GM15510 (cell line): Measurements from ENCODE around the gene RPTOR.

Source experiments
- POLR2A ChIP-seq: IDR thresholded peaks from 3 replicates; pipeline ENCODE4 v1.6.1; 2011; ENCODE audit warnings: borderline replicate concordance; ENCODE audit not compliant: insufficient read length; ENCODE audit errors: extremely low read depth

Gene RPTOR

GRCh38 chr17:80869481-80870145 is 325.0 kb downstream of the RPTOR start:
- TF ChIP-seq POLR2A, result no peak

DNA sequence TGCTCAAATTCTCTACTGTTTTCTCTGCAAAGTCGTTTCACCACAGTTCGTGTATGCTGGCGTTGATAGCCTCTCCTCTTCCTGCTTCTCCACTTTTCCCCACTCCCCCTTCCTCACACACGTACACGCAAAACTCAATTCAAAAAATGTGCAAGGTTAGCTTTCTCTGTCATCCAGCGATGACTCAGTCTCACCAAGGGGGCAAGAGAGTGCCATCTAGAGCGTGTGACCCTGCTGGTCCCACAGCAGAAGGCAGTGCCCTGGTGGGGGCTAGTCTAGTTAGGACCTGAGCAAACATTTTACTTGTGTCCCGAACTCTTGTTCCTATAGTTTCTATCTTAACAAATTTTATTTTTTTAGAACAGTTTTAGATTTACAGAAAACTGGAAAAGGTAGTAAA is 325.8 kb downstream of the RPTOR start:
- TF ChIP-seq POLR2A, result no peak

- TF ChIP-seq POLR2A, result no peak
Measured at GRCh38 chr17:80871341-80871740, 326.7 kb downstream of the RPTOR start.

GRCh38 chr17:80872001-80872500 is 327.4 kb downstream of the RPTOR start:
- TF ChIP-seq POLR2A, result no peak

GRCh38 chr17:80872501-80873306 is 328.1 kb downstream of the RPTOR start:
- no peak for TF ChIP-seq POLR2A

- no peak for TF ChIP-seq POLR2A
Measured at GRCh38 chr17:80873307-80873951, 328.8 kb downstream of the RPTOR start.

DNA sequence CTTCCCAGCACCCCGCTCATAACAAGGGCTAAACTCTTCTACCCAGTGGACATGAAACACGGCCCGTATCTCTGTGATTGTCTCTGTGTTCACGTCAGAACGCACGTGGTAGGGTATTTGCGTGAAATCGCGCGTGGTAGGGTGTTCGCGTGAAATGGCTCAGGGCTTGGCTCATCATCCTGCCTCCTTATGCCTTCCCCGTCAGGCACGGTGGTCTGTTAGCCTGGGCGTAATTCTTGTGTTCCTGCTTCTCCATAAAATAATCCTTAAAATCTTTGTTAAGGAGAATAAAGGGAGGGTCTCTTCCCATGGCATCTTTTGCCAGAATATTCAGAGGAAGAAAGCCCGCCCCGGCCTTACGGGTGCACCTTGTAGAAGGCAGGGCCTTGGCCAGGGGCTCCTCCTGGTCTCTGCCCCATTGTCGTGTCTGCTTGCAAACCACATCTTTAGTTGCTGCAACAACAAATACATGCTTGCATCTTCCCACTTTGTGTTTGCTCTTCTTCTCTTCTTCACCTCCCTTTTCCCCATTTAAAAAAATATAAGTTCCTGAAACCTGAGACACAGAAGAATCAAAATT is 330.3 kb downstream of the RPTOR start:
- no peak for TF ChIP-seq POLR2A

GRCh38 chr17:80876950-80877728 is 332.5 kb downstream of the RPTOR start:
- TF ChIP-seq POLR2A, result no peak

GRCh38 chr17:80877729-80878303 is 333.2 kb downstream of the RPTOR start:
- no peak for TF ChIP-seq POLR2A

GRCh38 chr17:80878876-80879722 is 334.5 kb downstream of the RPTOR start:
- TF ChIP-seq POLR2A, result no peak

DNA sequence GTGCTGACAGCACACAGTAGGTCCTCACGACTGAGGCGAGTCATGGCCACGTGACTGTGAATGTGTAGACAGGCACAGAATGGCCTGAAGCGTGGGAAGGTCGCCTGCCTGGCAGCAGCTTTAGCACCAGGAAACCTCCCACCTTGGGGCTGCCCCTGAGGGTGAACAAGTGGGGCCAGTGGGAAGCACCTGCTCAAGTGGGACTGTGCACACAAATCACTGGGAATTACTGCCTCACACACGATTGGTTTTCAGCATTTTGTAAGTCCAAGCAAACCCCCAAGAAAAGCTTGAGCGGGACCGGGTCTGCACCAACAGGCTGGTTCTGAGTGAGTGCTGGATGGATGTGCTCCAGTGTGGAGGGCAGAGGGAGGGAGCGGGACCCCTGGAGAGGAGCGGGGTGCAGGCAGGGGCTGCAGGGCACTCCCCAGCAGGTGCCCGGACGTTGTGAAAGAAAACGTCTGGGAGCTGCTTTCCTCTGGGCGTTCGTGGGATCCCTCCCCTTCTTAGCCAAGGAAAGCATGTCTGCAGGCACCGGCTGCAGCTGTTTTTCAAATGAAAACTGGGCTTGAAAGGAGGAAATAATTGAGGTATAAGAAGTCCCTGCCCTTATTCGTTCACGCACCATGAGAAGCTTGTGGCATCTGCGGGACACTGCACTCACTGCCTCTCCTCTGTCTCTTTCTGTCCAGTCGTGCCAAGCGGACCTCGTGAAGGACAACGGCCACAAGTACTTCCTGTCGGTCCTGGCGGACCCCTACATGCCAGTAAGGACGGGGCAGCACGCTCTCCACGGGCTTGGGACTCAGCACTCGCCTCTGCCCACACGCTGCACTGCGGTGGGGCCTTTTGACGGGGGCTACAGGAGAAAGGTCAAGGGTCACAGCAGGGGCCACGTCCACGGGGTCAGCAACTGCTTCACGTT is 335.3 kb downstream of the RPTOR start:
- no peak for TF ChIP-seq POLR2A

- no peak for TF ChIP-seq POLR2A
Measured at GRCh38 chr17:80880648-80880985, 336.0 kb downstream of the RPTOR start.

- no peak for TF ChIP-seq POLR2A
Measured at GRCh38 chr17:80881306-80881705, 336.7 kb downstream of the RPTOR start.

- no peak for TF ChIP-seq POLR2A
Measured at GRCh38 chr17:80882323-80882722, 337.7 kb downstream of the RPTOR start.
